Kidney (tissue), 14 donors: ENCODE measurements around the gene YIF1A. TPM values are rescaled to one million over a fixed set of nuclear protein-coding genes. Genes with fewer than 3 reads are reported as not detected.

Experiments
- DNase-seq, 5 donors: peaks; one replicate each; pipeline ENCODE4 v3.0.0-alpha.2; 2013 to 2020
- FAIRE-seq: peaks from 2 replicates; lab custom pipeline; 2012; peaks lifted over from hg19 to GRCh38; lab: Jason Lieb, UNC
- H3K27ac ChIP-seq, 2 donors: one replicate each; pipeline ENCODE4 v1.7.0; 2013; ENCODE audit warnings: low read depth in 2 of 2, low read length in 2 of 2, inconsistent platforms in 1 of 2
- H3K27me3 ChIP-seq: one replicate; pipeline ENCODE4 v1.7.1; 2013; ENCODE audit warnings: low read length, inconsistent platforms; ENCODE audit not compliant: control insufficient read depth, insufficient read depth
- H3K36me3 ChIP-seq, 3 donors: one replicate each; pipeline versions ENCODE4 v1.7.0 to v1.7.1; 2013; ENCODE audit warnings: low read length in 3 of 3, control low read depth in 1 of 3, inconsistent platforms in 1 of 3; ENCODE audit not compliant: insufficient read depth in 3 of 3, control insufficient read depth in 2 of 3
- H3K4me1 ChIP-seq, 3 donors: one replicate each; pipeline versions ENCODE4 v1.7.0 to v1.7.1; 2013; ENCODE audit warnings: low read length in 3 of 3, inconsistent platforms in 1 of 3, low read depth in 1 of 3; ENCODE audit not compliant: control insufficient read depth in 2 of 3, insufficient read depth in 2 of 3
- H3K4me3 ChIP-seq, 3 donors: one replicate each; pipeline versions ENCODE4 v1.7.0 to v1.8.1; 2013; ENCODE audit warnings: low read length in 3 of 3, control low read depth in 1 of 3, inconsistent platforms in 1 of 3
- H3K9ac ChIP-seq, 3 donors: one replicate each; pipeline versions ENCODE4 v1.7.0 to v1.7.1; 2013; ENCODE audit warnings: low read length in 3 of 3, control low read depth in 1 of 3, inconsistent platforms in 1 of 3
- H3K9me3 ChIP-seq, 3 donors: one replicate each; pipeline versions ENCODE4 v1.7.0 to v1.7.1; 2013; ENCODE audit warnings: low read length in 3 of 3, control low read depth in 1 of 3, inconsistent platforms in 1 of 3; ENCODE audit not compliant: control insufficient read depth in 2 of 3, insufficient read depth in 1 of 3
- intact Hi-C: fragments of 100-400 bp; cut with DNase I; formaldehyde crosslinking; loops from one replicate; pipeline ENCODE4 v1.11.1; 2022
- polyA plus RNA-seq: library from polyadenylated mRNA; stranded (reverse); fragments of 350-450 nt; fragmentation: Illumina TruSeq; extraction: RNeasy Lipid Tissue Mini Kit (QIAGEN cat#74804); gene quantifications from one replicate; pipeline ENCODE4 v1.2.3, GENCODE V29; 2014; ENCODE audit warnings: low read depth, low replicate concordance; ENCODE audit not compliant: insufficient read depth
- total RNA-seq: library from RNA; stranded (reverse); fragmentation: NEBNext Ultra II Directional; extraction: Animal tissue kit (Norgen Biotek cat#: 25700); gene quantifications from one replicate; pipeline ENCODE4 v1.2.1, GENCODE V29; 2021
- TF ChIP-seq, protein P1 (sequence below): IDR thresholded peaks from 3 replicates; pipeline ENCODE4 v1.5.1; 2012; ENCODE audit warnings: mild to moderate bottlenecking, moderate library complexity, borderline replicate concordance; ENCODE audit not compliant: insufficient read depth; ENCODE audit errors: extremely low read depth
- donor health status: control.
- donor health status: control.
- donor health status: control.
- donor health status: control.
- donor health status: control.
- donor health status: DM: yes; HTN: yes; CAD: no.
- donor health status: Normal renal cell carcinoma (clear cell type).

The YIF1A gene
- total and polyA plus RNA-seq, 2 donors from 2014 or later = 92.1 to 115 TPM

DNA sequence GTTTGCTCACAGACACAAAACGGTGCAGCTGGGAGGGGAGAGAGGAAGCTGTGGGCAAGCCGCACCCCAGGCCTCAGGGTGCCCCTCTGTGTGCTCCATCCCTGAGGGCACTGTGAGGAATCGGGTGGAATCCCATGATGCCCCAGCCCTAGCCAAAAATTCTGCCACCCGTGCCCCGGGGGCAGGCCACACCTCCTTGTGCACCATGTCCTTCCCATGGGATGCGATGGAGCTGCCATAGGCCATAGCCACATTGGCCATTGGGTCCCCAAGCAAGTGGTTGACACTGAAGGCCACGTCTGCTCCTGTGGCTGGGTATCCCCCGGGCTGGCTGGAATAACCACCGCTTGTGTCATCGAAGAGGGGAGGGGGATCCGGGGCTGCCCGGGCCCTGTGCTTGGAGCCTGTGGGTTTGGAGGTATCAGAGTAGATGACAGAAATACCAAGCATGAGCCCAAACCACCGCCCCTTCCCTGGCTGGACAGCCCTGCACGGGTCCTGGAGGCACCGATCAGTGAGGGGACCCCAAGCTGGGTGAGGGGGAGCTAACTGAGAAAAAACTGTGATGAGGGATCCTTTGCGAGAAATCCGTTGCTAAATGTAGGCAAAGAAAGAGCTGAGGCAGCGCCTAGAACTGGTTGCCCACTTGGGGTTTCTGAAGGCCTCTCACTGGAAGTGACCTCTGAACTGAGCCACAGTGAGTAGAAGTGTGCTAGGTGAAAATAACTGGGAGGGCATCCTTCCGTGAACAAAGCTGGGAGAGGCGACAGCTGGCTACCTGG is 863 bp downstream of the YIF1A start:
- no peaks in the 10 kb centered on the region for H3K9me3 ChIP-seq
- TF ChIP-seq, protein P1, sequence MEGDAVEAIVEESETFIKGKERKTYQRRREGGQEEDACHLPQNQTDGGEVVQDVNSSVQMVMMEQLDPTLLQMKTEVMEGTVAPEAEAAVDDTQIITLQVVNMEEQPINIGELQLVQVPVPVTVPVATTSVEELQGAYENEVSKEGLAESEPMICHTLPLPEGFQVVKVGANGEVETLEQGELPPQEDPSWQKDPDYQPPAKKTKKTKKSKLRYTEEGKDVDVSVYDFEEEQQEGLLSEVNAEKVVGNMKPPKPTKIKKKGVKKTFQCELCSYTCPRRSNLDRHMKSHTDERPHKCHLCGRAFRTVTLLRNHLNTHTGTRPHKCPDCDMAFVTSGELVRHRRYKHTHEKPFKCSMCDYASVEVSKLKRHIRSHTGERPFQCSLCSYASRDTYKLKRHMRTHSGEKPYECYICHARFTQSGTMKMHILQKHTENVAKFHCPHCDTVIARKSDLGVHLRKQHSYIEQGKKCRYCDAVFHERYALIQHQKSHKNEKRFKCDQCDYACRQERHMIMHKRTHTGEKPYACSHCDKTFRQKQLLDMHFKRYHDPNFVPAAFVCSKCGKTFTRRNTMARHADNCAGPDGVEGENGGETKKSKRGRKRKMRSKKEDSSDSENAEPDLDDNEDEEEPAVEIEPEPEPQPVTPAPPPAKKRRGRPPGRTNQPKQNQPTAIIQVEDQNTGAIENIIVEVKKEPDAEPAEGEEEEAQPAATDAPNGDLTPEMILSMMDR = no peak
- peak overlapping the region; percentile 65 to 95 (median 81) for H3K4me3 ChIP-seq
- DNase-seq = peak in 2 of 5 donors; percentile 49 to 78
- peaks cover 0 to 17% (median 13%) of the 10 kb centered on the region in 3 donors for H3K4me1 ChIP-seq
- peaks cover 0 to 9% (median 0%) of the 10 kb centered on the region in 3 donors for H3K36me3 ChIP-seq
- peaks cover 10% of the 10 kb centered on the region for H3K27me3 ChIP-seq
- intact Hi-C loops = no loop called here
- H3K9ac ChIP-seq = peak overlapping the region; percentile 32 to 77 (median 68)
- peak overlapping the region; percentile 91 to 95 for H3K27ac ChIP-seq
- no peak for FAIRE-seq

- DNase-seq (peak in 2 of 5 donors; percentile 54 to 69), FAIRE-seq (no peak)
- Histone ChIP-seq H3K27ac (no peak overlapping the region), H3K9ac (no peak overlapping the region), H3K4me3 (no peak overlapping the region), H3K36me3 (peaks cover 0 to 9% (median 0%) of the 10 kb centered on the region in 3 donors), H3K27me3 (peaks cover 3% of the 10 kb centered on the region), H3K4me1 (peaks cover 0 to 19% (median 13%) of the 10 kb centered on the region in 3 donors), H3K9me3 (no peaks in the 10 kb centered on the region)
- TF ChIP-seq, protein P1 = no peak
- intact Hi-C loops = no loop called here
Measured at GRCh38 chr11:66287211-66287888, 1.6 kb downstream of the YIF1A start.

DNA sequence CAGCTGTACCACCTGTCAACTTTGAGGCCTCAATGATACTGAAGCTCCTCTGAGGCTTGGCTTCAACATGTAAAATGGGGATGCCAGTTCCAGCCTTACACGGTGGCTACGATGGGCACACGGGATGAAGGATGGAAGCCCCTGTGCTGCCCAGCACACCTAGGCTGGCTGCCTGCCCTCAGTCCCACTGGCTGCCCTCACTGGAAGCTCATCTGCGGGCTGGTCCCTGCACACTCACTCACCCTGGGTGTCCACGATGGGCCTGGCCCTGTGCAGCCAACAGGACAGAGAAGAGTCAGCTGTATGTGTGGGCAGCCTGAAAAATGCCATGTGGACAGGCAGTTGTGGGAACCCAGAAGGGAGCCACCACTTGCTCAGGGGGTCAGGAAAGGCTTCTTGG is 2.2 kb downstream of the YIF1A start:
- intact Hi-C loops = no loop called here
- DNase-seq = no peak
- no peak for FAIRE-seq
- peaks cover 3% of the 10 kb centered on the region for H3K27me3 ChIP-seq
- H3K4me3 ChIP-seq = no peak overlapping the region
- no peak overlapping the region for H3K9ac ChIP-seq
- peaks cover 0 to 9% (median 0%) of the 10 kb centered on the region in 3 donors for H3K36me3 ChIP-seq
- H3K4me1 ChIP-seq = peaks cover 0 to 19% (median 13%) of the 10 kb centered on the region in 3 donors
- H3K9me3 ChIP-seq = no peaks in the 10 kb centered on the region
- no peak overlapping the region for H3K27ac ChIP-seq
- TF ChIP-seq, protein P1 = no peak
